ENCODE measurements around the gene MMP24OS.

- TF ChIP-seq CTCF (IDR thresholded peaks at IDR 0.05) (no peak), POLR2A (IDR thresholded peaks at IDR 0.05) (no peak), EP300 (IDR thresholded peaks at IDR 0.05) (no peak), POLR2AphosphoS5 (IDR thresholded peaks at IDR 0.05) (no peak)
Observed at GRCh38 chr20:35243317-35243716, 34.6 kb downstream of the MMP24OS start.

Measured in gastroesophageal sphincter (tissue), 3 donors.